Stimulated activated CD4-positive, alpha-beta T cell treated with anti-CD3 and anti-CD28 coated beads, Interleukin-4, amount 100 ng/mL, for 1 hour (primary cell): Measurements from ENCODE around the gene ENTREP3.
A peak's percentile ranks its signal among the peaks of the same experiment; 100 is the strongest.
"Not testable (repeated sequence)": the region's sequence is repeated elsewhere in the genome, so short reads cannot be mapped to it uniquely, and the experiment has no call there.

Experiments used
- DNase-seq: peaks from one replicate; pipeline ENCODE4 v3.0.0-alpha.2; 2020

ENTREP3 gene

GRCh38 chr1:155220211-155220965 is 34.9 kb downstream of the ENTREP3 start:
- not testable (repeated sequence) for DNase-seq

GRCh38 chr1:155219592-155220031 is 35.7 kb downstream of the ENTREP3 start:
- no peak for DNase-seq

- DNase-seq: no peak
These were observed 36.3 kb downstream of the ENTREP3 start for GRCh38 chr1:155218854-155219591.

GRCh38 chr1:155214702-155215101 is 40.6 kb downstream of the ENTREP3 start:
- not testable (repeated sequence) for DNase-seq

- DNase-seq: not testable (repeated sequence)
These were observed 43.2 kb downstream of the ENTREP3 start for GRCh38 chr1:155212051-155212440.

GRCh38 chr1:155211381-155212050 is 43.8 kb downstream of the ENTREP3 start:
- not testable (repeated sequence) for DNase-seq

GRCh38 chr1:155210314-155211104 is 44.8 kb downstream of the ENTREP3 start:
- DNase-seq: no peak

GRCh38 chr1:155209312-155209721 is 46.0 kb downstream of the ENTREP3 start:
- no peak for DNase-seq

- peak; percentile 89 for DNase-seq
These were observed 46.6 kb downstream of the ENTREP3 start, which contains the start of gene MTX1 for GRCh38 chr1:155208541-155209311. MTX1 (plus strand) TSS chr1:155208695; CDS start chr1:155208805, 110 bp downstream.

GRCh38 chr1:155207806-155208540 is 47.3 kb downstream of the ENTREP3 start, which contains the start of gene THBS3:
THBS3 (minus strand) TSS chr1:155207897; CDS start chr1:155207876, 21 bp downstream.
- DNase-seq: no peak

GRCh38 chr1:155206891-155207805 is 48.1 kb downstream of the ENTREP3 start:
- peak; percentile 92 for DNase-seq

GRCh38 chr1:155205969-155206593 is 49.2 kb downstream of the ENTREP3 start:
- DNase-seq: no peak

GRCh38 chr1:155205035-155205434 is 50.2 kb downstream of the ENTREP3 start:
- no peak for DNase-seq

- DNase-seq: no peak
These were observed 52.4 kb downstream of the ENTREP3 start for GRCh38 chr1:155202731-155203515.

GRCh38 chr1:155202198-155202597 is 53.1 kb downstream of the ENTREP3 start:
- no peak for DNase-seq

GRCh38 chr1:155200920-155201319 is 54.4 kb downstream of the ENTREP3 start:
- DNase-seq: no peak

GRCh38 chr1:155199792-155200191 is 55.5 kb downstream of the ENTREP3 start:
- no peak for DNase-seq

GRCh38 chr1:155198547-155198906 is 56.8 kb downstream of the ENTREP3 start:
- DNase-seq: no peak
